ENCODE data around the gene USP54. TPM values are rescaled to one million over a fixed set of nuclear protein-coding genes. Genes with fewer than 3 reads are reported as not detected.

The USP54 gene
- total and polyA plus RNA-seq, 2 experiments from 2014 or later, result 15.1 to 27.4 TPM

DNA sequence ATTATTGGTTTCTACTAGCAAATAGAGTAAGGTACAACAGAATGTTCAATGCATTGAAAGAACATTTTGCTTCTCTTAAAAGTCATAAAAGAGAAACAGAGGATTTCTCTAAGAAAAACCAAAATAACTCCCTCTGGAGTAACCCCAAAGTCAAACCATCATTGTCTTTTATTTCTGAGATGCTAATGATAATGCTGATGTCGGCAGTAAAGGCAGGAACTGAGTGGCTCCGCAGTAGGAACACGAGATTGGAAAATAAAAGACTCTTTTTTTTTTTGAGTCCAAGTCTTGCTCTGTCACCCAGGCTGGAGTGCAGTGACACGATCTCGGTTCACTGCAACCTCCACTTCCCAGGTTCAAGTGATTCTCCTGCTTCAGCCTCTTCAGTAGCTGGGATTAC is 2.7 kb upstream of the USP54 start (continued):
- TF ChIP-seq, protein P1, sequence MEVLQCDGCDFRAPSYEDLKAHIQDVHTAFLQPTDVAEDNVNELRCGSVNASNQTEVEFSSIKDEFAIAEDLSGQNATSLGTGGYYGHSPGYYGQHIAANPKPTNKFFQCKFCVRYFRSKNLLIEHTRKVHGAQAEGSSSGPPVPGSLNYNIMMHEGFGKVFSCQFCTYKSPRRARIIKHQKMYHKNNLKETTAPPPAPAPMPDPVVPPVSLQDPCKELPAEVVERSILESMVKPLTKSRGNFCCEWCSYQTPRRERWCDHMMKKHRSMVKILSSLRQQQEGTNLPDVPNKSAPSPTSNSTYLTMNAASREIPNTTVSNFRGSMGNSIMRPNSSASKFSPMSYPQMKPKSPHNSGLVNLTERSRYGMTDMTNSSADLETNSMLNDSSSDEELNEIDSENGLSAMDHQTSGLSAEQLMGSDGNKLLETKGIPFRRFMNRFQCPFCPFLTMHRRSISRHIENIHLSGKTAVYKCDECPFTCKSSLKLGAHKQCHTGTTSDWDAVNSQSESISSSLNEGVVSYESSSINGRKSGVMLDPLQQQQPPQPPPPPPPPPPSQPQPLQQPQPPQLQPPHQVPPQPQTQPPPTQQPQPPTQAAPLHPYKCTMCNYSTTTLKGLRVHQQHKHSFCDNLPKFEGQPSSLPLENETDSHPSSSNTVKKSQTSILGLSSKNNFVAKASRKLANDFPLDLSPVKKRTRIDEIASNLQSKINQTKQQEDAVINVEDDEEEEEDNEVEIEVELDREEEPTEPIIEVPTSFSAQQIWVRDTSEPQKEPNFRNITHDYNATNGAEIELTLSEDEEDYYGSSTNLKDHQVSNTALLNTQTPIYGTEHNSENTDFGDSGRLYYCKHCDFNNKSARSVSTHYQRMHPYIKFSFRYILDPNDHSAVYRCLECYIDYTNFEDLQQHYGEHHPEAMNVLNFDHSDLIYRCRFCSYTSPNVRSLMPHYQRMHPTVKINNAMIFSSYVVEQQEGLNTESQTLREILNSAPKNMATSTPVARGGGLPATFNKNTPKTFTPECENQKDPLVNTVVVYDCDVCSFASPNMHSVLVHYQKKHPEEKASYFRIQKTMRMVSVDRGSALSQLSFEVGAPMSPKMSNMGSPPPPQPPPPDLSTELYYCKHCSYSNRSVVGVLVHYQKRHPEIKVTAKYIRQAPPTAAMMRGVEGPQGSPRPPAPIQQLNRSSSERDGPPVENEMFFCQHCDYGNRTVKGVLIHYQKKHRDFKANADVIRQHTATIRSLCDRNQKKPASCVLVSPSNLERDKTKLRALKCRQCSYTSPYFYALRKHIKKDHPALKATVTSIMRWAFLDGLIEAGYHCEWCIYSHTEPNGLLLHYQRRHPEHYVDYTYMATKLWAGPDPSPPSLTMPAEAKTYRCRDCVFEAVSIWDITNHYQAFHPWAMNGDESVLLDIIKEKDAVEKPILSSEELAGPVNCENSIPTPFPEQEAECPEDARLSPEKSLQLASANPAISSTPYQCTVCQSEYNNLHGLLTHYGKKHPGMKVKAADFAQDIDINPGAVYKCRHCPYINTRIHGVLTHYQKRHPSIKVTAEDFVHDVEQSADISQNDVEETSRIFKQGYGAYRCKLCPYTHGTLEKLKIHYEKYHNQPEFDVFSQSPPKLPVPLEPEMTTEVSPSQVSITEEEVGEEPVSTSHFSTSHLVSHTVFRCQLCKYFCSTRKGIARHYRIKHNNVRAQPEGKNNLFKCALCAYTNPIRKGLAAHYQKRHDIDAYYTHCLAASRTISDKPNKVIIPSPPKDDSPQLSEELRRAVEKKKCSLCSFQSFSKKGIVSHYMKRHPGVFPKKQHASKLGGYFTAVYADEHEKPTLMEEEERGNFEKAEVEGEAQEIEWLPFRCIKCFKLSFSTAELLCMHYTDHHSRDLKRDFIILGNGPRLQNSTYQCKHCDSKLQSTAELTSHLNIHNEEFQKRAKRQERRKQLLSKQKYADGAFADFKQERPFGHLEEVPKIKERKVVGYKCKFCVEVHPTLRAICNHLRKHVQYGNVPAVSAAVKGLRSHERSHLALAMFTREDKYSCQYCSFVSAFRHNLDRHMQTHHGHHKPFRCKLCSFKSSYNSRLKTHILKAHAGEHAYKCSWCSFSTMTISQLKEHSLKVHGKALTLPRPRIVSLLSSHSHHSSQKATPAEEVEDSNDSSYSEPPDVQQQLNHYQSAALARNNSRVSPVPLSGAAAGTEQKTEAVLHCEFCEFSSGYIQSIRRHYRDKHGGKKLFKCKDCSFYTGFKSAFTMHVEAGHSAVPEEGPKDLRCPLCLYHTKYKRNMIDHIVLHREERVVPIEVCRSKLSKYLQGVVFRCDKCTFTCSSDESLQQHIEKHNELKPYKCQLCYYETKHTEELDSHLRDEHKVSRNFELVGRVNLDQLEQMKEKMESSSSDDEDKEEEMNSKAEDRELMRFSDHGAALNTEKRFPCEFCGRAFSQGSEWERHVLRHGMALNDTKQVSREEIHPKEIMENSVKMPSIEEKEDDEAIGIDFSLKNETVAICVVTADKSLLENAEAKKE (CRISPR knock-in tag; IDR thresholded peaks at IDR 0.05), result no peak
- TF ChIP-seq POLR2AphosphoS5 (IDR thresholded peaks at IDR 0.05; ENCODE audit: low read depth) (no peak), EZH2 (IDR thresholded peaks at IDR 0.05; ENCODE audit: low read depth, unreplicated experiment) (no peak), STAT1 (IDR thresholded peaks at IDR 0.05; ENCODE audit: unreplicated experiment) (no peak)
- TF ChIP-seq, protein P2, sequence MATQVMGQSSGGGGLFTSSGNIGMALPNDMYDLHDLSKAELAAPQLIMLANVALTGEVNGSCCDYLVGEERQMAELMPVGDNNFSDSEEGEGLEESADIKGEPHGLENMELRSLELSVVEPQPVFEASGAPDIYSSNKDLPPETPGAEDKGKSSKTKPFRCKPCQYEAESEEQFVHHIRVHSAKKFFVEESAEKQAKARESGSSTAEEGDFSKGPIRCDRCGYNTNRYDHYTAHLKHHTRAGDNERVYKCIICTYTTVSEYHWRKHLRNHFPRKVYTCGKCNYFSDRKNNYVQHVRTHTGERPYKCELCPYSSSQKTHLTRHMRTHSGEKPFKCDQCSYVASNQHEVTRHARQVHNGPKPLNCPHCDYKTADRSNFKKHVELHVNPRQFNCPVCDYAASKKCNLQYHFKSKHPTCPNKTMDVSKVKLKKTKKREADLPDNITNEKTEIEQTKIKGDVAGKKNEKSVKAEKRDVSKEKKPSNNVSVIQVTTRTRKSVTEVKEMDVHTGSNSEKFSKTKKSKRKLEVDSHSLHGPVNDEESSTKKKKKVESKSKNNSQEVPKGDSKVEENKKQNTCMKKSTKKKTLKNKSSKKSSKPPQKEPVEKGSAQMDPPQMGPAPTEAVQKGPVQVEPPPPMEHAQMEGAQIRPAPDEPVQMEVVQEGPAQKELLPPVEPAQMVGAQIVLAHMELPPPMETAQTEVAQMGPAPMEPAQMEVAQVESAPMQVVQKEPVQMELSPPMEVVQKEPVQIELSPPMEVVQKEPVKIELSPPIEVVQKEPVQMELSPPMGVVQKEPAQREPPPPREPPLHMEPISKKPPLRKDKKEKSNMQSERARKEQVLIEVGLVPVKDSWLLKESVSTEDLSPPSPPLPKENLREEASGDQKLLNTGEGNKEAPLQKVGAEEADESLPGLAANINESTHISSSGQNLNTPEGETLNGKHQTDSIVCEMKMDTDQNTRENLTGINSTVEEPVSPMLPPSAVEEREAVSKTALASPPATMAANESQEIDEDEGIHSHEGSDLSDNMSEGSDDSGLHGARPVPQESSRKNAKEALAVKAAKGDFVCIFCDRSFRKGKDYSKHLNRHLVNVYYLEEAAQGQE (IDR thresholded peaks at IDR 0.05; ENCODE audit: unreplicated experiment), result no peak
- TF ChIP-seq, protein P3, sequence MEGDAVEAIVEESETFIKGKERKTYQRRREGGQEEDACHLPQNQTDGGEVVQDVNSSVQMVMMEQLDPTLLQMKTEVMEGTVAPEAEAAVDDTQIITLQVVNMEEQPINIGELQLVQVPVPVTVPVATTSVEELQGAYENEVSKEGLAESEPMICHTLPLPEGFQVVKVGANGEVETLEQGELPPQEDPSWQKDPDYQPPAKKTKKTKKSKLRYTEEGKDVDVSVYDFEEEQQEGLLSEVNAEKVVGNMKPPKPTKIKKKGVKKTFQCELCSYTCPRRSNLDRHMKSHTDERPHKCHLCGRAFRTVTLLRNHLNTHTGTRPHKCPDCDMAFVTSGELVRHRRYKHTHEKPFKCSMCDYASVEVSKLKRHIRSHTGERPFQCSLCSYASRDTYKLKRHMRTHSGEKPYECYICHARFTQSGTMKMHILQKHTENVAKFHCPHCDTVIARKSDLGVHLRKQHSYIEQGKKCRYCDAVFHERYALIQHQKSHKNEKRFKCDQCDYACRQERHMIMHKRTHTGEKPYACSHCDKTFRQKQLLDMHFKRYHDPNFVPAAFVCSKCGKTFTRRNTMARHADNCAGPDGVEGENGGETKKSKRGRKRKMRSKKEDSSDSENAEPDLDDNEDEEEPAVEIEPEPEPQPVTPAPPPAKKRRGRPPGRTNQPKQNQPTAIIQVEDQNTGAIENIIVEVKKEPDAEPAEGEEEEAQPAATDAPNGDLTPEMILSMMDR (conservative IDR thresholded peaks at IDR 0.05; ENCODE audit: low read depth in 2 of 2), result no peak

All from GM23338 (cell line).